Thyroid gland (tissue), 4 donors: ENCODE results near the gene ZAP70.

Experiments used
- POLR2A ChIP-seq, 2 donors: fragments of 450-650 bp; IDR thresholded peaks; one replicate each; pipeline ENCODE4 v1.6.1; 2017; ENCODE audit warnings: antibody characterized with exemption in 2 of 2, mild to moderate bottlenecking in 2 of 2, moderate library complexity in 1 of 2
- TF ChIP-seq, protein P1 (sequence below), 6 experiments: fragments of 200-600 bp in 3 of 6; fragments of 450-650 bp in 3 of 6; sonication (generic) in 3 of 6; IDR thresholded peaks; one replicate each; pipeline ENCODE4 v1.5.1; 2016 to 2019; ENCODE audit warnings: antibody characterized with exemption in 6 of 6, mild to moderate bottlenecking in 2 of 6, inconsistent platforms in 1 of 6, moderate library complexity in 1 of 6

- TF ChIP-seq, protein P1, sequence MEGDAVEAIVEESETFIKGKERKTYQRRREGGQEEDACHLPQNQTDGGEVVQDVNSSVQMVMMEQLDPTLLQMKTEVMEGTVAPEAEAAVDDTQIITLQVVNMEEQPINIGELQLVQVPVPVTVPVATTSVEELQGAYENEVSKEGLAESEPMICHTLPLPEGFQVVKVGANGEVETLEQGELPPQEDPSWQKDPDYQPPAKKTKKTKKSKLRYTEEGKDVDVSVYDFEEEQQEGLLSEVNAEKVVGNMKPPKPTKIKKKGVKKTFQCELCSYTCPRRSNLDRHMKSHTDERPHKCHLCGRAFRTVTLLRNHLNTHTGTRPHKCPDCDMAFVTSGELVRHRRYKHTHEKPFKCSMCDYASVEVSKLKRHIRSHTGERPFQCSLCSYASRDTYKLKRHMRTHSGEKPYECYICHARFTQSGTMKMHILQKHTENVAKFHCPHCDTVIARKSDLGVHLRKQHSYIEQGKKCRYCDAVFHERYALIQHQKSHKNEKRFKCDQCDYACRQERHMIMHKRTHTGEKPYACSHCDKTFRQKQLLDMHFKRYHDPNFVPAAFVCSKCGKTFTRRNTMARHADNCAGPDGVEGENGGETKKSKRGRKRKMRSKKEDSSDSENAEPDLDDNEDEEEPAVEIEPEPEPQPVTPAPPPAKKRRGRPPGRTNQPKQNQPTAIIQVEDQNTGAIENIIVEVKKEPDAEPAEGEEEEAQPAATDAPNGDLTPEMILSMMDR (IDR thresholded peaks at IDR 0.05), result no peak
- TF ChIP-seq POLR2A (IDR thresholded peaks at IDR 0.05), result no peak
Measured at GRCh38 chr2:97775074-97775473, 61.7 kb downstream of the ZAP70 start.
